WTC11 (cell line): Measurements from ENCODE around the gene SHANK2. TPM values are rescaled to one million over a fixed set of nuclear protein-coding genes. Genes with fewer than 3 reads are reported as not detected.

Experiments
- ATAC-seq: fragments of 200-7000 bp; cut with Tn5 transposase; 2 replicates; pipeline ENCODE4 v1.10.0; 2021; ENCODE audit warnings: mild to moderate bottlenecking, moderate library complexity
- CTCF ChIA-PET: fragments of 300-600 bp; sonication (Branson Sonifier 250); formaldehyde crosslinking; loops from one replicate; lab custom pipeline; 2021; ENCODE audit warnings: antibody characterized with exemption; lab: Charles Lee
- POLR2A ChIA-PET: fragments of 350-600 bp; sonication (Branson Sonifier 250); formaldehyde crosslinking; loops from one replicate; lab custom pipeline; 2021; ENCODE audit warnings: antibody characterized with exemption; lab: Charles Lee
- DNase-seq: peaks from one replicate; pipeline ENCODE4 v3.0.0; 2021; ENCODE audit warnings: low spot score
- H3K27ac Mint-ChIP-seq: 2 replicates; pipeline ENCODE4 v1.8.0; 2021; ENCODE audit warnings: mixed read lengths
- H3K27me3 Mint-ChIP-seq: 2 replicates; pipeline ENCODE4 v1.8.0; 2021; ENCODE audit warnings: low read depth, mild to moderate bottlenecking, moderate library complexity, mixed read lengths
- H3K36me3 Mint-ChIP-seq: 2 replicates; pipeline ENCODE4 v1.8.0; 2021; ENCODE audit warnings: mixed read lengths
- H3K4me1 Mint-ChIP-seq: 2 replicates; pipeline ENCODE4 v1.8.0; 2022; ENCODE audit warnings: mixed read lengths
- H3K4me3 Mint-ChIP-seq: 2 replicates; pipeline ENCODE4 v1.8.0; 2021; ENCODE audit warnings: mild to moderate bottlenecking, moderate library complexity, mixed read lengths
- H3K9me3 Mint-ChIP-seq: 2 replicates; pipeline ENCODE4 v1.8.0; 2021; ENCODE audit warnings: mixed read lengths
- CREB1 ChIP-seq: sonication (generic); formaldehyde crosslinking; IDR thresholded peaks from 2 replicates; pipeline ENCODE4 v1.8.0; 2023; ENCODE audit warnings: mild to moderate bottlenecking, missing genetic modification reagents
- E2F4 ChIP-seq: sonication (generic); formaldehyde crosslinking; IDR thresholded peaks from 2 replicates; pipeline ENCODE4 v1.8.1; 2022; ENCODE audit warnings: low read depth, mild to moderate bottlenecking, moderate library complexity, missing genetic modification reagents, borderline replicate concordance
- ELF4 ChIP-seq: sonication (generic); formaldehyde crosslinking; IDR thresholded peaks from 2 replicates; pipeline ENCODE4 v1.8.1; 2022; ENCODE audit warnings: low read depth, mild to moderate bottlenecking, moderate library complexity, missing genetic modification reagents
- HMGA2 ChIP-seq: fragments of 250-450 bp; sonication (Bioruptor Pico); IDR thresholded peaks from 2 replicates; pipeline ENCODE4 v1.4.0; 2021; ENCODE audit warnings: mild to moderate bottlenecking, moderate library complexity
- IRF1 ChIP-seq: sonication (generic); formaldehyde crosslinking; IDR thresholded peaks from 2 replicates; pipeline ENCODE4 v1.8.0; 2023; ENCODE audit warnings: missing genetic modification reagents
- JUN ChIP-seq: sonication (generic); formaldehyde crosslinking; IDR thresholded peaks from 2 replicates; pipeline ENCODE4 v1.8.0; 2023; ENCODE audit warnings: mild to moderate bottlenecking, missing genetic modification reagents
- KAT7 ChIP-seq: sonication (generic); formaldehyde crosslinking; IDR thresholded peaks from 2 replicates; pipeline ENCODE4 v1.8.1; 2023; ENCODE audit warnings: missing genetic modification reagents, mild to moderate bottlenecking, borderline replicate concordance
- NR3C1 ChIP-seq: sonication (generic); formaldehyde crosslinking; conservative IDR thresholded peaks from 2 replicates; pipeline ENCODE4 v1.8.1; 2023; ENCODE audit warnings: low read depth, mild to moderate bottlenecking, missing genetic modification reagents
- SMAD3 ChIP-seq: sonication (generic); formaldehyde crosslinking; IDR thresholded peaks from 2 replicates; pipeline ENCODE4 v1.8.0; 2022; ENCODE audit warnings: missing genetic modification reagents, mild to moderate bottlenecking, borderline replicate concordance
- SMAD4 ChIP-seq: sonication (generic); formaldehyde crosslinking; IDR thresholded peaks from 2 replicates; pipeline ENCODE4 v1.8.0; 2022; ENCODE audit warnings: mild to moderate bottlenecking, missing genetic modification reagents
- SOX15 ChIP-seq: fragments of 250-450 bp; sonication (Bioruptor Pico); IDR thresholded peaks from 2 replicates; pipeline ENCODE4 v1.9.0; 2021; ENCODE audit warnings: mild to moderate bottlenecking
- TEAD1 ChIP-seq: sonication (generic); formaldehyde crosslinking; IDR thresholded peaks from 2 replicates; pipeline ENCODE4 v1.8.0; 2022; ENCODE audit warnings: mild to moderate bottlenecking, missing genetic modification reagents
- TP53 ChIP-seq: sonication (generic); formaldehyde crosslinking; IDR thresholded peaks from 2 replicates; pipeline ENCODE4 v1.8.1; 2023; ENCODE audit warnings: mild to moderate bottlenecking, missing genetic modification reagents
- ZNF219 ChIP-seq: sonication (generic); formaldehyde crosslinking; IDR thresholded peaks from 2 replicates; pipeline ENCODE4 v1.8.0; 2023; ENCODE audit warnings: missing genetic modification reagents, mild to moderate bottlenecking, borderline replicate concordance
- ZNF232 ChIP-seq: sonication (generic); formaldehyde crosslinking; IDR thresholded peaks from 2 replicates; pipeline ENCODE4 v1.8.0; 2022; ENCODE audit warnings: mild to moderate bottlenecking, missing genetic modification reagents
- ZNF396 ChIP-seq: fragments of 250-450 bp; sonication (Bioruptor Pico); IDR thresholded peaks from 2 replicates; pipeline ENCODE4 v1.8.0; 2021; ENCODE audit warnings: mild to moderate bottlenecking, moderate library complexity, borderline replicate concordance
- ZNF423 ChIP-seq: fragments of 250-450 bp; sonication (Bioruptor Pico); IDR thresholded peaks from 2 replicates; pipeline ENCODE4 v2.1.2; 2022; ENCODE audit warnings: mild to moderate bottlenecking, moderate library complexity
- ZNF671 ChIP-seq: fragments of 250-450 bp; sonication (Bioruptor Pico); IDR thresholded peaks from 2 replicates; pipeline ENCODE4 v1.8.0; 2021; ENCODE audit warnings: mild to moderate bottlenecking
- total RNA-seq: library from RNA; stranded (reverse); gene quantifications from 3 replicates; pipeline ENCODE4 v1.2.3, GENCODE V29; 2021
- TF ChIP-seq, protein P1 (sequence below): sonication (generic); formaldehyde crosslinking; IDR thresholded peaks from 2 replicates; pipeline ENCODE4 v1.8.1; 2023; ENCODE audit warnings: mild to moderate bottlenecking, missing genetic modification reagents
- TF ChIP-seq, protein P2 (sequence below): fragments of 250-450 bp; sonication (Bioruptor Pico); IDR thresholded peaks from 2 replicates; pipeline ENCODE4 v2.1.2; 2022; ENCODE audit warnings: mild to moderate bottlenecking, moderate library complexity
- TF ChIP-seq, protein P3 (sequence below): sonication (generic); formaldehyde crosslinking; IDR thresholded peaks from 2 replicates; pipeline ENCODE4 v1.8.1; 2023; ENCODE audit warnings: mild to moderate bottlenecking, missing genetic modification reagents, moderate library complexity
- TF ChIP-seq, protein P4 (sequence below): fragments of 250-450 bp; sonication (Bioruptor Pico); IDR thresholded peaks from 2 replicates; pipeline ENCODE4 v1.8.0; 2021; ENCODE audit warnings: mild to moderate bottlenecking
- TF ChIP-seq, protein P5 (sequence below): sonication (generic); formaldehyde crosslinking; IDR thresholded peaks from 2 replicates; pipeline ENCODE4 v1.8.0; 2022; ENCODE audit warnings: mild to moderate bottlenecking, missing genetic modification reagents

SHANK2 gene
- total RNA-seq, 1 experiment from 2014 or later: 64.8 TPM

- ChIA-PET POLR2A (no interaction called here), CTCF (interaction anchor here (0.9 to 1.4 kb wide), 3 partner anchors 37 to 120 kb away, joined by 3 to 8 read pairs (median 3); partner anchors contain the start of gene SHANK2)
- TF ChIP-seq ELF4 (CRISPR knock-in tag) (no peak), ZNF219 (CRISPR knock-in tag) (no peak)
- TF ChIP-seq, protein P1, sequence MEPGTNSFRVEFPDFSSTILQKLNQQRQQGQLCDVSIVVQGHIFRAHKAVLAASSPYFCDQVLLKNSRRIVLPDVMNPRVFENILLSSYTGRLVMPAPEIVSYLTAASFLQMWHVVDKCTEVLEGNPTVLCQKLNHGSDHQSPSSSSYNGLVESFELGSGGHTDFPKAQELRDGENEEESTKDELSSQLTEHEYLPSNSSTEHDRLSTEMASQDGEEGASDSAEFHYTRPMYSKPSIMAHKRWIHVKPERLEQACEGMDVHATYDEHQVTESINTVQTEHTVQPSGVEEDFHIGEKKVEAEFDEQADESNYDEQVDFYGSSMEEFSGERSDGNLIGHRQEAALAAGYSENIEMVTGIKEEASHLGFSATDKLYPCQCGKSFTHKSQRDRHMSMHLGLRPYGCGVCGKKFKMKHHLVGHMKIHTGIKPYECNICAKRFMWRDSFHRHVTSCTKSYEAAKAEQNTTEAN (CRISPR knock-in tag): no peak
- ATAC-seq (no peak), DNase-seq (no peak)
- H3K27ac Mint-ChIP-seq: peak overlapping the region; percentile 88
- H3K36me3 Mint-ChIP-seq: peaks cover 22% of the 10 kb centered on the region
- no peaks in the 10 kb centered on the region for H3K27me3 Mint-ChIP-seq
- H3K4me3 Mint-ChIP-seq: no peak overlapping the region
- H3K9me3 Mint-ChIP-seq: peaks cover 4% of the 10 kb centered on the region; the same call in 1 of the 2 replicates
- peaks cover 40% of the 10 kb centered on the region for H3K4me1 Mint-ChIP-seq
These were observed 44.8 kb downstream of the SHANK2 start for GRCh38 chr11:71207563-71207962.

GRCh38 chr11:71206186-71206585, 46.2 kb downstream of the SHANK2 start:
- TF ChIP-seq, protein P2, sequence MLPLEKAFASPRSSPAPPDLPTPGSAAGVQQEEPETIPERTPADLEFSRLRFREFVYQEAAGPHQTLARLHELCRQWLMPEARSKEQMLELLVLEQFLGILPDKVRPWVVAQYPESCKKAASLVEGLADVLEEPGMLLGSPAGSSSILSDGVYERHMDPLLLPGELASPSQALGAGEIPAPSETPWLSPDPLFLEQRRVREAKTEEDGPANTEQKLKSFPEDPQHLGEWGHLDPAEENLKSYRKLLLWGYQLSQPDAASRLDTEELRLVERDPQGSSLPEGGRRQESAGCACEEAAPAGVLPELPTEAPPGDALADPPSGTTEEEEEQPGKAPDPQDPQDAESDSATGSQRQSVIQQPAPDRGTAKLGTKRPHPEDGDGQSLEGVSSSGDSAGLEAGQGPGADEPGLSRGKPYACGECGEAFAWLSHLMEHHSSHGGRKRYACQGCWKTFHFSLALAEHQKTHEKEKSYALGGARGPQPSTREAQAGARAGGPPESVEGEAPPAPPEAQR (CRISPR knock-in tag): no peak
- TF ChIP-seq, protein P3, sequence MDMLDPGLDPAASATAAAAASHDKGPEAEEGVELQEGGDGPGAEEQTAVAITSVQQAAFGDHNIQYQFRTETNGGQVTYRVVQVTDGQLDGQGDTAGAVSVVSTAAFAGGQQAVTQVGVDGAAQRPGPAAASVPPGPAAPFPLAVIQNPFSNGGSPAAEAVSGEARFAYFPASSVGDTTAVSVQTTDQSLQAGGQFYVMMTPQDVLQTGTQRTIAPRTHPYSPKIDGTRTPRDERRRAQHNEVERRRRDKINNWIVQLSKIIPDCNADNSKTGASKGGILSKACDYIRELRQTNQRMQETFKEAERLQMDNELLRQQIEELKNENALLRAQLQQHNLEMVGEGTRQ: peak; percentile 11; the same call in 1 of the 2 replicates
- no peak for TF ChIP-seq JUN (CRISPR knock-in tag)
- ATAC-seq: peak; percentile 37
- peaks cover 24% of the 10 kb centered on the region for H3K36me3 Mint-ChIP-seq
- H3K4me1 Mint-ChIP-seq: peaks cover 38% of the 10 kb centered on the region
- H3K27me3 Mint-ChIP-seq: no peaks in the 10 kb centered on the region
- H3K4me3 Mint-ChIP-seq: no peak overlapping the region; the same call in 1 of the 2 replicates
- POLR2A ChIA-PET: interaction anchor here (0.6 kb wide), 1 partner anchor 31 kb away, joined by 4 read pairs; no protein-coding TSS in a partner anchor
- DNase-seq: no peak
- CTCF ChIA-PET: interaction anchor here (0.8 to 1.6 kb wide), 3 partner anchors 18 to 45 kb away, joined by 3 to 8 read pairs (median 8); no protein-coding TSS in a partner anchor
- peak overlapping the region; percentile 68 for H3K27ac Mint-ChIP-seq
- peaks cover 4% of the 10 kb centered on the region; the same call in 1 of the 2 replicates for H3K9me3 Mint-ChIP-seq

DNA sequence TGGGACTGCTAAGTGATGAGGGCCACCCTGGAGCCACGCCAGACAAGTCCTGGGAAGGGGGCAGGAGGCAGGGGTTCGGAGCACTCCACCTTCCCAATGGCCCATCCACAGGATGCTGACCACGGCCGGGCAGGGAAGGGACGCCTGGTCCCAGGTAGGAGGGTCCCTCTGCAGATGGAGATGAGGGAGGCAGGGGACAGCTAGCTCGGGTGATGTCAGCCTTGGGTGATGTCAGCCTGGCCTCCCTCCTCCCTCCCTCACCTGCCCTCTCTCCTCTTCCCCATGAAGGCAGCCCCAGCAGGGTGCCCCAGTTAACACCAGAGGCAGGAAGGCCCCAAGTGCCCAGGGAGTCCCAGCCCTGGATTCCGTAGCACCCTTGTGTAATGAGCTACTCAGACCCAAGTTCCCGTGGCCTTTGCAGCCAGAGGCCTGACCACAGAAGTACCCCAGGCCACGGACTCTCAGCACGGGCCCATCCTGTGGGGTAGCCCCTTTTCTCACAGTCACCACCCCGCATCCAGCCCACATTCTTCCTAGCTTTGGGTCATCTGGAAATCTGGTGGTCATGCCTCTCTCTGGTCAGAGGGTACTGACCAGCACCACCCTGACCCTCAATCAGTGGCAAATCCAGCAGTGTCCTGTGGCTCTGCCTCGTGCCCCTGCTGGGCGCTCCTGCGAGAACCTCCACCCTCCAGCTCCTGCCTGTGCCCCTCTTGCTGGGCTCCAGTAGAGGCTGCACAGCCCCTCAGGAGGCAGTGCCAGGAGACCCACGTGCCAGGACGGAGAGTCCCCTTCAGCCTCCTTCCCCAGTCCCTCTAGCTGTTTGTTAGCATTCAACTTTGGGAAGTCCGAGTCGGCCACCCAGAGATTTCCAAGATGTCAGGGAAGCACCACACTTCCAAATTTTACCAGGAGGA, 47.4 kb downstream of the SHANK2 start:
- ChIA-PET CTCF (interaction anchor here (0.7 kb wide), 1 partner anchor 118 kb away, joined by 3 read pairs; no protein-coding TSS in a partner anchor), POLR2A (no interaction called here)
- ATAC-seq (no peak), DNase-seq (no peak)
- Mint-ChIP-seq H3K9me3 (peaks cover 9% of the 10 kb centered on the region; the same call in 1 of the 2 replicates), H3K27me3 (no peaks in the 10 kb centered on the region), H3K4me1 (peaks cover 38% of the 10 kb centered on the region), H3K36me3 (peaks cover 23% of the 10 kb centered on the region), H3K4me3 (no peak overlapping the region), H3K27ac (peak overlapping the region; percentile 53; the same call in 1 of the 2 replicates)
- TF ChIP-seq NR3C1 (no peak), ZNF671 (CRISPR knock-in tag) (no peak), SOX15 (no peak), ZNF396 (CRISPR knock-in tag) (no peak), ELF4 (CRISPR knock-in tag) (no peak), HMGA2 (CRISPR knock-in tag) (no peak), SMAD3 (CRISPR knock-in tag) (no peak), IRF1 (CRISPR knock-in tag) (no peak), TP53 (CRISPR knock-in tag) (no peak), KAT7 (CRISPR knock-in tag) (no peak), ZNF423 (CRISPR knock-in tag) (no peak), CREB1 (CRISPR knock-in tag) (no peak), TEAD1 (CRISPR knock-in tag) (no peak), ZNF219 (CRISPR knock-in tag) (no peak), ZNF232 (no peak), SMAD4 (no peak), E2F4 (no peak)
- TF ChIP-seq, protein P4, sequence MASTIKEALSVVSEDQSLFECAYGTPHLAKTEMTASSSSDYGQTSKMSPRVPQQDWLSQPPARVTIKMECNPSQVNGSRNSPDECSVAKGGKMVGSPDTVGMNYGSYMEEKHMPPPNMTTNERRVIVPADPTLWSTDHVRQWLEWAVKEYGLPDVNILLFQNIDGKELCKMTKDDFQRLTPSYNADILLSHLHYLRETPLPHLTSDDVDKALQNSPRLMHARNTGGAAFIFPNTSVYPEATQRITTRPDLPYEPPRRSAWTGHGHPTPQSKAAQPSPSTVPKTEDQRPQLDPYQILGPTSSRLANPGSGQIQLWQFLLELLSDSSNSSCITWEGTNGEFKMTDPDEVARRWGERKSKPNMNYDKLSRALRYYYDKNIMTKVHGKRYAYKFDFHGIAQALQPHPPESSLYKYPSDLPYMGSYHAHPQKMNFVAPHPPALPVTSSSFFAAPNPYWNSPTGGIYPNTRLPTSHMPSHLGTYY: no peak
- TF ChIP-seq, protein P5, sequence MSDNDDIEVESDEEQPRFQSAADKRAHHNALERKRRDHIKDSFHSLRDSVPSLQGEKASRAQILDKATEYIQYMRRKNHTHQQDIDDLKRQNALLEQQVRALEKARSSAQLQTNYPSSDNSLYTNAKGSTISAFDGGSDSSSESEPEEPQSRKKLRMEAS (CRISPR knock-in tag): no peak
